Parathyroid adenoma (tissue), 2 donors: Measurements from ENCODE around the gene EFCAB6.

Experiments used
- H2AFZ ChIP-seq: fragments of 300-600 bp; sonication (generic); one replicate; pipeline ENCODE4 v1.7.0; 2017; ENCODE audit warnings: antibody characterized with exemption, mild to moderate bottlenecking
- H3K27ac ChIP-seq: fragments of 300-600 bp; sonication (generic); one replicate; pipeline ENCODE4 v1.7.0; 2017
- H3K27me3 ChIP-seq: fragments of 300-600 bp; sonication (generic); one replicate; pipeline ENCODE4 v1.7.0; 2017; ENCODE audit warnings: low read length; ENCODE audit not compliant: control insufficient read depth, insufficient read depth
- H3K36me3 ChIP-seq: fragments of 300-600 bp; sonication (generic); one replicate; pipeline ENCODE4 v1.7.0; 2017; ENCODE audit warnings: low read length; ENCODE audit not compliant: control insufficient read depth, insufficient read depth
- H3K4me1 ChIP-seq: fragments of 300-600 bp; sonication (generic); one replicate; pipeline ENCODE4 v1.7.0; 2017; ENCODE audit warnings: control low read depth
- H3K4me2 ChIP-seq: fragments of 300-600 bp; sonication (generic); one replicate; pipeline ENCODE4 v1.7.0; 2017; ENCODE audit warnings: low read length
- H3K4me3 ChIP-seq: fragments of 300-600 bp; sonication (generic); one replicate; pipeline ENCODE4 v1.7.0; 2017; ENCODE audit warnings: low read depth, low read length
- H3K79me2 ChIP-seq: fragments of 300-600 bp; sonication (generic); one replicate; pipeline ENCODE4 v1.7.0; 2017; ENCODE audit warnings: control low read depth
- H3K9ac ChIP-seq: fragments of 300-600 bp; sonication (generic); one replicate; pipeline ENCODE4 v1.7.0; 2017; ENCODE audit warnings: mild to moderate bottlenecking
- H3K9me3 ChIP-seq: fragments of 300-600 bp; sonication (generic); one replicate; pipeline ENCODE4 v1.7.0; 2017; ENCODE audit warnings: low read length; ENCODE audit not compliant: control insufficient read depth
- TF ChIP-seq, protein P1 (sequence below): fragments of 300-600 bp; sonication (generic); IDR thresholded peaks from one replicate; pipeline ENCODE4 v1.7.0; 2017; ENCODE audit warnings: antibody characterized with exemption, mild to moderate bottlenecking
- donor health status: primary hyperparathyroidism.

The EFCAB6 gene

GRCh38 chr22:43635101-43635500, 177.0 kb downstream of the EFCAB6 start:
- H3K9ac ChIP-seq, result no peak overlapping the region
- H3K4me2 ChIP-seq, result no peak overlapping the region
- no peaks in the 10 kb centered on the region for H3K27me3 ChIP-seq
- H3K4me3 ChIP-seq, result no peak overlapping the region
- H3K79me2 ChIP-seq, result no peaks in the 10 kb centered on the region
- H3K4me1 ChIP-seq, result no peaks in the 10 kb centered on the region
- TF ChIP-seq, protein P1, sequence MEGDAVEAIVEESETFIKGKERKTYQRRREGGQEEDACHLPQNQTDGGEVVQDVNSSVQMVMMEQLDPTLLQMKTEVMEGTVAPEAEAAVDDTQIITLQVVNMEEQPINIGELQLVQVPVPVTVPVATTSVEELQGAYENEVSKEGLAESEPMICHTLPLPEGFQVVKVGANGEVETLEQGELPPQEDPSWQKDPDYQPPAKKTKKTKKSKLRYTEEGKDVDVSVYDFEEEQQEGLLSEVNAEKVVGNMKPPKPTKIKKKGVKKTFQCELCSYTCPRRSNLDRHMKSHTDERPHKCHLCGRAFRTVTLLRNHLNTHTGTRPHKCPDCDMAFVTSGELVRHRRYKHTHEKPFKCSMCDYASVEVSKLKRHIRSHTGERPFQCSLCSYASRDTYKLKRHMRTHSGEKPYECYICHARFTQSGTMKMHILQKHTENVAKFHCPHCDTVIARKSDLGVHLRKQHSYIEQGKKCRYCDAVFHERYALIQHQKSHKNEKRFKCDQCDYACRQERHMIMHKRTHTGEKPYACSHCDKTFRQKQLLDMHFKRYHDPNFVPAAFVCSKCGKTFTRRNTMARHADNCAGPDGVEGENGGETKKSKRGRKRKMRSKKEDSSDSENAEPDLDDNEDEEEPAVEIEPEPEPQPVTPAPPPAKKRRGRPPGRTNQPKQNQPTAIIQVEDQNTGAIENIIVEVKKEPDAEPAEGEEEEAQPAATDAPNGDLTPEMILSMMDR, result no peak
- no peak overlapping the region for H2AFZ ChIP-seq
- no peak overlapping the region for H3K27ac ChIP-seq
- no peaks in the 10 kb centered on the region for H3K9me3 ChIP-seq
- no peaks in the 10 kb centered on the region for H3K36me3 ChIP-seq

DNA sequence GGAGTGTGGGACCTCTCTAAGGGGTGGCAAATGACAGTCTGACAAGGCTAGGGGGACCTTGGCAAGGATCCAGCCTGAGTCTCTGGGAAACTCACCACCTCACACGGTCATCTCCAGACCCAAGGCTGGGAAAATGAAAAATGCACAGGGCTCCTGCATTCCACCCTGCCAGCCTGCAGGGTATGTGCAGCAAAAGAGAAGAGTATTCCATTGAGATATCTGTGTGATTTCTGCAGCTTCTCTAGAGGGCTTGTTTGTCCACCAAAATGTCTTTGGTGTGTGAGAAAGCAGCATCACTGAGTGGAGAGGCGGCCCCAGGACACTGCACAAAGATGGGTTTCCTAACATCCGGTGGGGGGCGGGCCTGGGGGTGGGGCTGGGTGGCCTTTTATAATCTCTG, 177.8 kb downstream of the EFCAB6 start:
- Histone ChIP-seq H3K4me1 (no peaks in the 10 kb centered on the region), H3K9me3 (no peaks in the 10 kb centered on the region), H3K36me3 (no peaks in the 10 kb centered on the region), H3K4me3 (no peak overlapping the region), H3K4me2 (no peak overlapping the region), H3K27ac (no peak overlapping the region), H3K79me2 (no peaks in the 10 kb centered on the region), H2AFZ (no peak overlapping the region), H3K9ac (no peak overlapping the region), H3K27me3 (no peaks in the 10 kb centered on the region)
- TF ChIP-seq, protein P1, result no peak

DNA sequence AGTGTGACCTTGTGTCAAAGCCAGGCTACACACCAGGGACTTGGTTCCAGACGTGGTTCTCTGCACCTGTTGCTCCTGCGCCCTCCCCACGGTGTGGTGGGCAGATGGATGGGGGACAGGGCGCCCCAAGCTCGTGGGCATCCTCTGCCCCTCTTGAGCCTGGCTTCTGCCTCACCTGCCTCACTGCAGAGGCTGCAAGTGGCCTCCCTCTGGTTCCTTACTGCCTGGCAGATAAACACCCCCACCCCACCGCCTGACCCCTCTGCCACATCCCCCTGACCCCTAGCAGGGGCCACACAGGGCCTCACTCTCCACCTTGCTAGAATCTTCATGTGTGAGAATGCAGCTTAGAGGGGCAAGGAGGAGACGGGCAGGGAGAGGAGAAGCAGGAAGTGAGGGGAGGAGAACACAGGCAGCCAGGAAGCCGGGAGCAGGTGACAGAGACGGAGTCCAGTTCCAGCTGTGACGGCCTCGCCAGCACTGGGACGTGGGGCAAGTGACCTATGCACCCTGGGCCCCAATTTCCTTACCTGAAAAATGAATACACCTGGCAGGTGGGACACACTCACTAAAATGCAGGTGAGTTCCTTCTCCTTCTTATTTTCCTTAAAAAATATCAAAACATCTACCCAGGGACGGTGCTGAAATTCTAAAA, 178.3 kb downstream of the EFCAB6 start:
- Histone ChIP-seq H3K9me3 (no peaks in the 10 kb centered on the region), H3K4me3 (no peak overlapping the region), H3K79me2 (no peaks in the 10 kb centered on the region), H3K36me3 (no peaks in the 10 kb centered on the region), H2AFZ (no peak overlapping the region), H3K27me3 (no peaks in the 10 kb centered on the region), H3K4me2 (no peak overlapping the region), H3K4me1 (no peaks in the 10 kb centered on the region), H3K9ac (no peak overlapping the region), H3K27ac (no peak overlapping the region)
- TF ChIP-seq, protein P1, result no peak

DNA sequence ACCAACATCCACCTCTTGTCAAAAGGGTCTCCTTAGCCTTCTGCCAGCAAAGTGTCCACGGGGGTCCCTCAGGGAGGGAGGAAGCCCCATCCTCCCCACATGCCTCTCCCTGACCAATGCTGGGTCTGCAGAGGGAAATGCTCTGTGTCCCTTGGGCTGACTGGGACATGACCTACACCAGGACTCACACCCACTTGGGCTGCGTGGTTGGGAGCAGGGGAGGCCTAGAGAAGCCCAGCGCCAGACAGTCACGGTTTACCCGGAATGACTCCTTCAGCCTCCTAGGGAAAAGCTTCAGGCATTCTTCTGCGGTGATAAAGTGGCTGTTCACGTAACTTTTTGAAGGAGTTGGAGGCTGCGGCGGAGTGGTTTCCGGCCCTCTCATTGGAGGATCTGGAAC, 180.3 kb downstream of the EFCAB6 start:
- no peak overlapping the region for H3K4me3 ChIP-seq
- no peak overlapping the region for H3K4me2 ChIP-seq
- TF ChIP-seq, protein P1, result no peak
- no peak overlapping the region for H3K9ac ChIP-seq
- no peak overlapping the region for H3K27ac ChIP-seq
- no peaks in the 10 kb centered on the region for H3K27me3 ChIP-seq
- no peaks in the 10 kb centered on the region for H3K79me2 ChIP-seq
- no peaks in the 10 kb centered on the region for H3K9me3 ChIP-seq
- no peaks in the 10 kb centered on the region for H3K36me3 ChIP-seq
- H3K4me1 ChIP-seq, result no peaks in the 10 kb centered on the region
- H2AFZ ChIP-seq, result no peak overlapping the region

GRCh38 chr22:43631201-43631600, 180.9 kb downstream of the EFCAB6 start:
- H3K9me3 ChIP-seq, result no peaks in the 10 kb centered on the region
- H3K36me3 ChIP-seq, result no peaks in the 10 kb centered on the region
- no peak overlapping the region for H3K9ac ChIP-seq
- H3K27ac ChIP-seq, result no peak overlapping the region
- no peak overlapping the region for H3K4me3 ChIP-seq
- H3K79me2 ChIP-seq, result no peaks in the 10 kb centered on the region
- no peak overlapping the region for H3K4me2 ChIP-seq
- H3K27me3 ChIP-seq, result no peaks in the 10 kb centered on the region
- TF ChIP-seq, protein P1, result no peak
- H2AFZ ChIP-seq, result no peak overlapping the region
- H3K4me1 ChIP-seq, result no peaks in the 10 kb centered on the region
